NCI-H146 treated with DMSO at 0.1 percent for 48 hours (cell line): ENCODE data around the gene HESX1.

Experiments
- DNase-seq: peaks from one replicate; lab custom pipeline; 2025; ENCODE audit not compliant: unreplicated experiment; lab: John Stamatoyannopoulos, UW

HESX1 gene

GRCh38 chr3:57168151-57168550, 31.6 kb downstream of the HESX1 start:
- no peak for DNase-seq

DNA sequence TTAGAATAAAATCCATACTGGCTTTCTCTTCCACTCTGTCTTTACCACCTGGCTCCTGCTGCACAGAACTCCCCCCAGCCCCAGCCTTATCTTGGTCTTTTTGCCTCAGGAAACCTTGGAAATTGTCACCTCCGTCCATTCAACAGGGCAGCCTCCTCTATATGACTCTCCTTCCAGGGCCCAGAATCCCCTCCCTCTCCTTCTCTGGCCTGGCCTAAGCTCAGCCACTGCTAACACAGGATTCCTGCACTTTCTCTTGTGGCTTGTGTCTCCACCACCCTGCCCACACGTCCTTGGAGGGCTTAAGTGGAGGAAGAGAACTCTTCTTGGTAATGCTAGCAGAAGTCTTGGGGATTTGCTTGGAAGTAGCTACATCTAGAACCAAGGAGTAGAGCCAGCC, 33.1 kb downstream of the HESX1 start:
- DNase-seq = no peak

DNA sequence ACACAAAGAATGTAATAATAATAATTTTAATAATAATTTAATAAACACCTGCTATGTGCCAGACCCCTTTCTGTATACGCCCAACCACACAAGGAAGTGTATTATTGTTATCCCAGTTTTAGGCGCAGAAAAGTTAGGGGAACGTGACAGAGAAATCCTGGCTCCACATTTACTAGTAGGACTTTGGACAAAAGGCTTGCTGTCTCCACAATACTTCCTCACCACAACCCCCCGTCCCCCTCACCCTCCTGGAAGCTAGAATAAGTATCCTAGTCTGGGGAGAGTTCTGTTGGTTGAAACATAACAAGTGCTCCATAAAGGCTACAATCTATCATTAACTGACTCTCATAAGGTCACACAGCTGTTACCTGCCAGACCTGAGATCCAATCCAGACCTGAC, 34.1 kb downstream of the HESX1 start:
- no peak for DNase-seq

- DNase-seq = peak; percentile 24
These were observed 34.9 kb downstream of the HESX1 start, which contains the start of gene IL17RD for GRCh38 chr3:57164657-57165573. Gene IL17RD (minus strand): TSS chr3:57165353. CDS start chr3:57165286, 67 bp downstream.

DNA sequence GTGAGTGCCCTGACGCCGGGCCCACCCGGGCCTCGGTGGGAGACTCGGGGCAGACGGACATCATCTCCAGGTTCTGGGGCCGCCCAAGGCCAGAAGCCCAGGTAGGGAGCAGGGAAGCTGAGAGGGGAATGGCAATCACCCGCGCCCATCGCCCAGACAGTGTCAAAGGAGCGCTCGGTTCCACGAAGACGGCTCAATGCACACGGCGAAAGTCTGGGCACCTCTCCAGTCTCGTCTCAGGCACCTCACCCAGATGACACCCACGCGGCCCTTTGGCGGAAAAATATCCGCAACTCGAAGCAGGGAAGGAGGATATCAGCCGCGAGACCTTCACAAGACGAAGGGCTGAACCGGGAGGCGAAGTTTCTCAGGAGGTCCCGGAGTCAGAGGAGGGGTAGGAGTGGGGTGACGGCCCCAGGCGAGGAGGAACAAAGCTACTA, 35.5 kb downstream of the HESX1 start:
- DNase-seq = no peak

- DNase-seq = no peak
These were observed 36.0 kb downstream of the HESX1 start for GRCh38 chr3:57163751-57164150.

- no peak for DNase-seq
These were observed 37.9 kb downstream of the HESX1 start for GRCh38 chr3:57161915-57162314.

DNA sequence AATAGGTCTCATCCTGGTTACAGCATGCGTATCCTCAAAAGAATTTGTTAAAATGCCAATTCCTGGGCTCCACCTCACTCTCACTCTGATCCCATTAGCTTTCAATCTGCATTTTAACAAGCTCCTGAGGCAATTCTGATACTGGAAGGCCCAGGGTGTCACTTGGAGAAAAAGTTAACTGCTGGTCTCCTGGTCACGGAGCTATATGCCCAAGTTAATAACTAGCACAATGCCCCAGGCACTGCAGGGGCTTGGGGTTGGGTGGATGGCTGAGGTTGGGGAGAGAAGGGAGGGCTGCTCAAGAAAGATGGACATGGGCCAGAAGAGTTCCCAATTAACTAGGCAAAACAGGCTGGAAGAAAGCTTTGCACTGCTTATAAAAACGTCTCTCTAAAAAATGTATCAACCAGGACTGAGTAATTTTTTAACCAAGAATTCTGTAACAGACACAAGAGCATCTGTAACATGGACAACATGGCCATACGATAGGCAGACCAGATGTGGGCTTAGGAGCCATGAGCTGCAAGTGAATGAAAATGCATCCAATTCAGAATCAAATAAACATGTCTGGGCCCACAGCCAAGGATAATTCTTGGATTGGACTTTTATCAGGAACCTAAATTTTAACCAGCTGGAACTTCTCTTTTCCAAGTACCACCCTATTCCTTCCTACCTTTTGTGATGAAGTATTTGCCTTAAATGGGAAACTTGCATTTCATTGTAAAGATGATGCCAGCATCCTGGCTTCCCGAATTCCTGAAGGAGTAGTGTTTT, 38.8 kb downstream of the HESX1 start:
- no peak for DNase-seq

GRCh38 chr3:57160076-57160764, 39.6 kb downstream of the HESX1 start:
- no peak for DNase-seq

DNA sequence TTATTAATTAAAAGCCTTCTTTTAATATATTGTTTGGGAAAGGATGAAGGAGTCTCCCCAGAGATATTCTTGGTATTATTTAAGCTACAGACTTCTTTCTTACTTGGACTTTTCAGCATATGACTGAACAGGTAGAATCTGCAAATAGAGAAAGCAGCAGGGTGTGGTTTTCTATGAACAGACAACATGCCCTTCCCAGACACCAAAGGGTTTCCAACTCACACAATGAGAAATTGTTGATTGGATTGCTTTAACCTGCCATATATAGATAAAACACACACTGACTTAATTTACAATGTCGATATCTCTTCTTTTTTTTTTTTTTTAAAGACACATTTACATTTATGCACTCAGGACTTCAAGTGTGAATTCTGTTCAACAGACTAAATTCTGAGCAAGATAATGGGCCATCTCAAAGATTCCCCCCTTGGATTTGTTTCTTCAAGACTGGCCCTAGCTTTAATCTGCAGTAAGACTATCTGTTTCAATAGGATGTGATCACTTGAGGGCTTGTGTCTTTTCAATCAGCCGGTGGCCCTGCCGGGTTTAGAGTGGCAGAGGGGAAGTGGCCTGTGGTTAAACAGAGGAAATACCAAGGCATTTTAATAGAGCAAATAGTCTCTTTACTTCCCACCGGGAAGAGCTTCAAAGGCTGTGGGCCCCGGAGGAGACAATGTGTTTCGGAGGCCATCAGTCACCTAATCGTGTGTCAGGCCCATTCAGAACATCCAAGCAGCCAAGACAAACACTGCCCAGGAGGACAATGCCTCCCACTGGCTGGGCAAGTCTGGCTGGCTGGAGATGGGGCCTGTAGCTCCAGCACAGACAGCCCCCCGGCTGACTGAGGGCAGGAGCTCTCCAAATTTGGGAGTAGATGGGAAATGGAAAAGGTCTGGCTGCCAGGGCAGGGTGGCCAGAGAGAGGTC, 40.7 kb downstream of the HESX1 start:
- peak; percentile 43 for DNase-seq

DNA sequence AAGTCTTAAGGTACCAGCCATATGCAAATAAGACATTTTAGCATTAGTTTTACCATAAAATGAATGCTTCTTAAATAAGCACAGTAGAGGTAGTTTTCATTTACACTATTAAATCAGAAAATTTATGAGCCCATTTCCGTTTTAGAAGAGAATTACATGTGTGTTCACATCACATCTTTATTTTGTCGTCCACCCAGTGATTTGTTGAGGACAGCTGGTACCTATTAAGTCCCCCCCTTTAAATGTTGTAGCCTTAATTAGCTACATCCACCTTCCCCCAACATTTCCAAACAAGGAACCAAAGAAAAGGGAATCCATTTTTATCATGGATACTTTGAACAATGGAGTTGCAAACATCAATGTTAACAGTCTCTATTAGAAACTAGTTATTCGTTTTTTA, 41.5 kb downstream of the HESX1 start:
- no peak for DNase-seq

GRCh38 chr3:57157545-57157944, 42.2 kb downstream of the HESX1 start:
- DNase-seq = no peak

DNA sequence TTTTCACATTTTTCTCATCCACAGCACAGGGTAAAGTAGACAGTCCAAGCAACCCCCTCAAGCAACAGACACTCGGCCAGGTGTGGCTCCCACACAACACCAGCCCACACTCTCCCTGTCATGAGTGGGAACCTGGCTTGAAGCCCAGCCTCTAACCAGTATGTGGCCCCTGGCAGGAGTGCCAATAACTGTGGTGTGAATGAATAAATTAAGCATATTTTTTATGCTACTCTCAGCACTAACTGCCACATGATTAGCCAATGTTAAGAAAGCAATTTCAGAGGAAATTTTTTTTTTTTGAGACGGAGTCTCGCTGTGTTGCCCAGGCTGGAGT, 44.5 kb downstream of the HESX1 start:
- DNase-seq = no peak

DNA sequence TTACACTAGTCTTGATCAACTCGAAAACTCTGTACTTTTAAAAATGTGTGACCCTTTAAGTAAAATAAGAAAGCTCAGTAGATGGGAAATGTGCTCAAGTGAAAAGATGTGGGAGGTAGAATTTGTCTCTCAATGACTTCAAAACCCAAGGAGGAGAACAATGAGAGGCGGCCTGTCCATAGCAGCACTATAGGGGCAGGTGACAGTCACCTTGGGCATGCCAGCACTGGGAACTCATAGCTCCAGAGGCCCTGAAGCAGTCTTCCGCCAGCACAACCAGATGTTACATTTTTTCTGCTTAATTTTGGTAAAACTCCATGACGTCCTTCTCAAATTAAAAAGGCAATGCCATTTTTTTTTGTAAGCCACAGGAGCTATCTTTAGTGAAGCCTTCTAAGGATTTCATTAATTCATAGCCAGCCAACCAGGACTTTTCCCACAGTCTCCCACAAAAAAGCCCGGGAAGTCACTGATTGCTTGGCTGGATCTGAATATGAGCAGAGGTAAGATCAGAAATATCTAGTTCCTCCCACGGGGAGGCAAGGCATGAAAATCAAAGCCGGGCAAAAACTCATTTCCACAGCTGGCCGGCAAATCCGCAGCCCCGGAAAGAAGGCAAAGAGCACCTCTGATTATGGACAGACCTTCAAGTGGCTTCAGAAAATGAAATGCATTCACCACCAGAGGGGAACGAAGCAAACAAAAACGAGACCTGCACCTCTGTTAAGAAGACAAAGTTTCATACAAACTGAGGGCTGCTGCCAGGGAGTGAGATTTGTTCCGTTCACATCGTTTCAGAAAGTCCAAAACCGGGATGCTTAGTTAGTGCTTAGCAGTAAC, 45.1 kb downstream of the HESX1 start:
- DNase-seq = no peak

DNA sequence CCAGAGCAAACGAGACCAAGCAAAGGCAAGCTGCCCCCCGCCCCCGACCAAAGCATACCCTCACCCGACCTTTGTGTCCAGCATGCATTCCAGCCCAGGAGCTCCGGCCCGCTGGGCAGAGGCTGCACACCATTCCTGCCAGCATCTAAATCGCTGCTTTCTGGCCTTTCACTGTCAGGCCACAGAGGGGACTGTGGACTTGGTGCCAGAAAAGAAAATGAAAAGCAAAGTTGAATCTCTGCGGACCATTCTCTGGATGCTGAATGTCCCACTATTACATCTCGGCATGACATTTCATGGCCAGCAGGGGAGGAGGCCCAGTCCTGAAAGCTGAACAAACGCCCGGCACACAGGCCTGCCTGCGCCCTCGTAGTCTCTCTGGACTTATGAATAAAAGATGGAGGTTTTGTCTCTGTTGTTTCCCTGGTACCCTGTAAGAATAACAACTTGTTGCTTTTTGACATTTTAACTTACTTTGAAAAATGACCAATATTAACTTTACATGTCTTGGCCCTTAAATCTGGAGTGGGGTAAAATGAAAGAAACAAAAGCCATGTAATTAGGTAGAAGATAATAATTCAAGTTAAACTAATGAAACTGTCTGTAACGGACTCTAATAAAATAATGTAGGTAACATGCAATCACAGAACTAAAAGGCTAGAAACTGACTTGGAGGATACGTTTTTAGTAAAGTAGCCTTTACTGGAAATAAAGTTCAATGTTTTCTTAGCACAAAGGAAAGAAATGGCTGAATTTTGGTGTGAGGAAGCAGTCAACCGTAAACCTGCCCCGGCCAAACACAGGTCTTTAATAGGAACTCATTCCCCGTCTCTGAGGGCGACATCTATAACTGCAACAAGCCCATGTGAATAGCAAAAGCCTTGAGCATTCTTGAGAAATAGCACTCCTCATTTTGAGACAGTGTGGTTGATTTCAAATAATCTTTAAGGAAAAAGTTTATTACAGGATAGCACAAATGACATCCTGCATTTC, 47.3 kb downstream of the HESX1 start:
- no peak for DNase-seq

DNA sequence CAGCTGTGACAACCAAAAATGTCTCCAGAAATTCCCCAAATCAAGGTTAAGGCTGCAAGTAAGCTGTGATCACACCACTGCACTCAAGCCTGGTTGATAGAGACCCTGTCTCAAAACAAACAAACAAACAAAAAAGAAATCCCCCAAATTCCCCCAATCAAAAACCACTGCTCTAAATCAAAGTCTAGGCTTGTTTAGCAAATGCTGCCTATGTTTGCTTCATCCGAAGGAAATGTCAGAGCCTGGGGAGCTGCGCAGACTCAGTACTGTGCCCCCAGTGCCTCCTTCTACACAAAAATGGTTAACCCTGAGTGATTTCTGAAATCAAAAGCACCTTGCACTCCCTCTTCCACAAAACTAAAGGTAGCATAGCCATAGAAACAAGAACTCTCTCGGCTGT, 48.0 kb downstream of the HESX1 start:
- no peak for DNase-seq

- no peak for DNase-seq
These were observed 48.7 kb downstream of the HESX1 start for GRCh38 chr3:57151021-57151449.

DNA sequence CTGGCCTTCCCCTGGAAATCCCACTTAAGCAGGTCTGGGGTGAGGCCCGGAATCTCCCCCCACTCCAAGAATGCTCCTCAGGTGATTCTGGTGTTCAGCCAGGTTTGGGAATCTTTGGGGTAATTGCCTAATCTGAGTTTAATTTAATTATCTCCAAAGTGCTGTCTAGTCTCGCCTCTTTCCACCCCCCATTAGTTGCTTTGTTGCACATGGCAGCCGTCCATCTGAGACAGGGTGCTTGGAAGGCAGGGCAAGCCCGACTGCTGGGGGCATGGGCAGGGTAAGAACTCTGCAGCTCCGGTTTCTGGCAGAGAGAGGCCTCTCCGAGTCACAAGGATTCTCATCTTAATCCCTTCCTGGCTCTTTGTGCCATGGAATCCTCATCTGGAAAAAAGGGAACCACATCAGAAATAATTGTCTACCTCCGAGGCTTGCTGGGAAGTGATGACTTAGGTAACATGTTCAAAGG, 49.6 kb downstream of the HESX1 start:
- no peak for DNase-seq
